Measurements from ENCODE around the gene KEAP1.

Gene KEAP1

DNA sequence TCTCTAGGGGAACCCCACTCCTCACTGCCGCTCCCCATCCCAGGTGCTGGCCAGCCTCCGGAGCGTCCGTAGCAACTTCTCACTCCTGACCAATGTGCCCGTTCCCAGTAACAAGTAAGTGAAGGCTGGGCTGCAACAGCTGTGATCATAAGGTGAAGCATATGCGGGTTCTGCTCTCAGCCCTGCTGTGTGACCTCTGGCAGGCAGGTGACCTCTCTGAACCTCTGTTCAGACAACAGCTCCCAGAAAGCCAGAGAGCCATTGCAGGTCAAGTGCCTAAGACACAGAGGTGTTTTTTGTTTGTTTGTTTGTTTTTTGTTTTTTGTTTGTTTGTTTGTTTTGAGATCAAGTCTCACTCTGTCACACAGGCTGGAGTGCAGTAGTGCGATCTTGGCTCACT is 54.1 kb downstream of the KEAP1 start:
- no peak for DNase-seq (ENCODE audit: low spot score)

DNA sequence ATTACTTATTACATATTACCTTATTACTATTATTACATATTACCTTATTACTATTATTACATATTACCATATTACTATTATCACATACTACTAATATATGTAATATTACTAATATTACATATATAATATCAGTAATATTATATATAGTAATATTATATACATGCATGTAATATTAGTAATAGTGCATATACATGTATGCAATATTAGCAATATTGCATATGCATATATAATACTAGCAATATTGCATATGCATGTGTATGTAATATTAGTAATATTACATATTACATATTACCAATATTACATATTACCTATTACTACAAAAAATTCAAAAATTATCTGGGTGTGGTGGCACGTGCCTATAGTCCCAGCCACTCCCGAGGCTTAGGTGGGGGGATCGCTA is 60.5 kb downstream of the KEAP1 start:
- no peak for DNase-seq (ENCODE audit: low spot score)

DNA sequence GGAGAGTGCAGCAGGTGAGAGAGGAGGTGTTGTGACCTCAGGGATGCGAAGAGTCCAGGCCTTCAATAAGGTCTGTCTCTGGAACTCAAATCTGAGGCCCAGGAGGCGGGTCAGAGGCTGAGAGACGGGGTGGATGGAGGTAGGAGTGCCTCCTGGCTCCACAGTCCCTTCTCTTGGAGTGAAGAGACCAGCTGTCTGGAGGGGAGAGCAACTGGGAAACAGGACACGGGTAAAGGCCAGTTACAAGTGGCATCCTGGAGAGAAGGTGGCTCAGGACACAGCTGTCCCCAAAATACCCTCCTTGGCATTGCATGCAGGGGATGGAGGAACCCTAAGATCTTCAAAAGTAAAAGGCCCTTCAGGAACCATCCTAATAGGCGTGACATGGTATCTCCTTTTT is 63.6 kb downstream of the KEAP1 start:
- no peak for DNase-seq (ENCODE audit: low spot score)

Measured in germinal center (tissue), 1 donor.